Measurements from ENCODE around the gene SRBD1. TPM values are rescaled to one million over a fixed set of nuclear protein-coding genes. Genes with fewer than 3 reads are reported as not detected.

The SRBD1 gene
- total and polyA plus RNA-seq, 12 donors: 2.5 to 13.5 (median 10.0) TPM

DNA sequence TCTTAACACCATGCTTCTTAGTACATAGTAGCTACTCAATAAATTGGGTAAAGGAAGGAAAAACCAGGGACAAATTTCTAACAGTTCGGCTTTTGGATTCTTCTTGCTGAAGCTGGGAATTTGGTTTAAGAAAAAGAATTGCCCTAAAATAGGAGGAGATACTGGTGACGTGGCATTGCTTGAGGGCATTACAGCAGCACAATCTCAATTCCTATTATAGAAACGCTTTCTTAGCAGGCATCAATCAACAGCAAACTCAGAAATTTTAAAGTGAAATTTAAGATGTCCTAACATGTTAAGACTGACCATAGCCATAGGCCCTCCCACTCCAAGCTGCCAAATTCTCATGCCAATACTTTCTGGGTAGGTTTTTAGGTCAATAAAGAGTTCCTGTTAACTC is 169.5 kb downstream of the SRBD1 start:
- ATAC-seq: no peak

GRCh38 chr2:45439788-45440773 is 171.0 kb downstream of the SRBD1 start:
- intact Hi-C loops (cut with DNase I): no loop called here
- H3K36me3 ChIP-seq: no peaks in the 10 kb centered on the region

More for the DNA sequence above, 169.5 kb downstream of the SRBD1 start:
- Histone ChIP-seq H3K27me3 (no peaks in the 10 kb centered on the region), H3K4me1 (no peaks in the 10 kb centered on the region), H3K36me3 (no peaks in the 10 kb centered on the region), H3K9me3 (peaks cover 0 to 5% (median 0%) of the 10 kb centered on the region in 11 donors), H3K4me3 (no peak overlapping the region), H3K27ac (no peak overlapping the region)
- no peak for DNase-seq
- TF ChIP-seq, protein P1, sequence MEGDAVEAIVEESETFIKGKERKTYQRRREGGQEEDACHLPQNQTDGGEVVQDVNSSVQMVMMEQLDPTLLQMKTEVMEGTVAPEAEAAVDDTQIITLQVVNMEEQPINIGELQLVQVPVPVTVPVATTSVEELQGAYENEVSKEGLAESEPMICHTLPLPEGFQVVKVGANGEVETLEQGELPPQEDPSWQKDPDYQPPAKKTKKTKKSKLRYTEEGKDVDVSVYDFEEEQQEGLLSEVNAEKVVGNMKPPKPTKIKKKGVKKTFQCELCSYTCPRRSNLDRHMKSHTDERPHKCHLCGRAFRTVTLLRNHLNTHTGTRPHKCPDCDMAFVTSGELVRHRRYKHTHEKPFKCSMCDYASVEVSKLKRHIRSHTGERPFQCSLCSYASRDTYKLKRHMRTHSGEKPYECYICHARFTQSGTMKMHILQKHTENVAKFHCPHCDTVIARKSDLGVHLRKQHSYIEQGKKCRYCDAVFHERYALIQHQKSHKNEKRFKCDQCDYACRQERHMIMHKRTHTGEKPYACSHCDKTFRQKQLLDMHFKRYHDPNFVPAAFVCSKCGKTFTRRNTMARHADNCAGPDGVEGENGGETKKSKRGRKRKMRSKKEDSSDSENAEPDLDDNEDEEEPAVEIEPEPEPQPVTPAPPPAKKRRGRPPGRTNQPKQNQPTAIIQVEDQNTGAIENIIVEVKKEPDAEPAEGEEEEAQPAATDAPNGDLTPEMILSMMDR (IDR thresholded peaks at IDR 0.05): no peak
- intact Hi-C loops (cut with DNase I): no loop called here
- WGBS, 2 donors: 89 to 98% methylated on average over 3 of the region's 3 CpGs

GRCh38 chr2:45438872-45439665 is 172.0 kb downstream of the SRBD1 start:
- Histone ChIP-seq H3K4me3 (no peak overlapping the region), H3K27ac (no peak overlapping the region), H3K4me1 (no peaks in the 10 kb centered on the region), H3K36me3 (no peaks in the 10 kb centered on the region), H3K9me3 (peaks cover 0 to 5% (median 0%) of the 10 kb centered on the region in 11 donors), H3K27me3 (no peaks in the 10 kb centered on the region)
- no peak for DNase-seq
- TF ChIP-seq, protein P1 (IDR thresholded peaks at IDR 0.05): no peak
- intact Hi-C loops (cut with DNase I): no loop called here
- 87 to 89% methylated on average over 3 of the region's 3 CpGs for WGBS, 2 donors
- ATAC-seq: no peak

More at GRCh38 chr2:45439788-45440773, 171.0 kb downstream of the SRBD1 start:
- H3K9me3 ChIP-seq: peaks cover 0 to 5% (median 0%) of the 10 kb centered on the region in 11 donors
- WGBS, 2 donors: 93% methylated on average over 6 of the region's 6 CpGs
- H3K27me3 ChIP-seq: no peaks in the 10 kb centered on the region
- no peaks in the 10 kb centered on the region for H3K4me1 ChIP-seq
- TF ChIP-seq, protein P1 (IDR thresholded peaks at IDR 0.05): no peak
- DNase-seq (no peak), ATAC-seq (no peak)
- H3K27ac ChIP-seq: no peak overlapping the region
- H3K4me3 ChIP-seq: no peak overlapping the region

DNA sequence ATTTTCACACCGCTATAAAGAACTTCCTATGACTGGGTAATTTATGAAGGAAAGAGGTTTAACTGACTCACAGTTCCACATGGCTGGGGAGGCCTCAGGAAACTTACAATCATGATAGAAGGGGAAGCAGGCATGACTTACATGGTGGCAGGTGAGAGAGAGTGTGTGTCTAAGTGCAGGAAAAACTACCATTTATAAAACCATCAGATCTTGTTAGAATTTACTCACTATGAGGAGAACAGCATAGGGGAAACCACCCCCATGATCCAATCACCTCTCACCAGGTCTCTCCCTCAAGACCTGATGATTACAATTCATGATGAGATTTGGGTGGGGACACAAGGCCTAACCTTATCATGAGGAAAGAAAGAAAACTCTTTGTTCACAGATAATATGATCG is 174.6 kb downstream of the SRBD1 start:
- no peak for ATAC-seq
- no peaks in the 10 kb centered on the region for H3K36me3 ChIP-seq
- no peak for DNase-seq
- no peaks in the 10 kb centered on the region for H3K4me1 ChIP-seq
- H3K27ac ChIP-seq: no peak overlapping the region
- 71 to 91% methylated on average over 2 of the region's 2 CpGs for WGBS, 2 donors
- TF ChIP-seq, protein P1 (IDR thresholded peaks at IDR 0.05): no peak
- intact Hi-C loops (cut with DNase I): no loop called here
- no peak overlapping the region for H3K4me3 ChIP-seq
- H3K27me3 ChIP-seq: no peaks in the 10 kb centered on the region
- peaks cover 0 to 5% (median 0%) of the 10 kb centered on the region in 11 donors for H3K9me3 ChIP-seq

All from heart right ventricle (tissue), 16 donors.